LNCaP clone FGC (cell line): ENCODE results near the gene CFAP91.

Experiments
- DNase-seq: peaks from one replicate; pipeline ENCODE4 v3.0.0-alpha.2; 2011; ENCODE audit warnings: low read depth
- H3K4me3 ChIP-seq: 2 replicates; pipeline ENCODE4 v1.5.1; 2011; ENCODE audit warnings: mild to moderate bottlenecking, low read depth, low read length, control low read depth
- CTCF ChIP-seq: IDR thresholded peaks from 2 replicates; pipeline ENCODE4 v1.5.1; 2012; ENCODE audit warnings: mild to moderate bottlenecking; ENCODE audit not compliant: control insufficient read depth, insufficient read depth; ENCODE audit errors: extremely low read depth

CFAP91 gene

GRCh38 chr3:119717520-119717919 is 14.7 kb downstream of the CFAP91 start:
- no peak overlapping the region for H3K4me3 ChIP-seq
- TF ChIP-seq CTCF: no peak
- DNase-seq: no peak

- TF ChIP-seq CTCF: no peak
- no peak for DNase-seq
- no peak overlapping the region for H3K4me3 ChIP-seq
Measured at GRCh38 chr3:119723022-119723421, 20.2 kb downstream of the CFAP91 start.

- TF ChIP-seq CTCF: no peak
- DNase-seq: no peak
- no peak overlapping the region for H3K4me3 ChIP-seq
Measured at GRCh38 chr3:119726909-119727308, 24.1 kb downstream of the CFAP91 start.

DNA sequence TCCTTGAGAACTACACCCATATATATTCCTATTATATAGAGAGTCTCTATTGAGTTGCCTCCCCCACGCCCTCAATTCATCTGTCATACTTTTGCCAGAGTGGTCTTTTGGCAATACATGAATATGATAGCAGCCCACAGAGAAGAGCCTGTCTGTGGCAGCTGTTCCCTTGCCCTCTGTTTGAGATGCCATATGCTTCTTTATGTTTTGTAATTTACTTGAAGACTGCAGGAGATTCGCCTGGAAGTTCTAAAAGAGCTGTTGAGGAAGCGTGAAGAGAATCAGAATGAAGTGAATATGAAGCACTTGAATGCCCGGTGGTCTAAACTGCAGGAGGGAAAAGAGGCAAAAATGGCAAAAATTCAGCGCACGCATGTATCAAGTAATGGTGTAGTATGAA is 27.2 kb downstream of the CFAP91 start:
- no peak for TF ChIP-seq CTCF
- DNase-seq: no peak
- H3K4me3 ChIP-seq: no peak overlapping the region

GRCh38 chr3:119731560-119732343 is 28.9 kb downstream of the CFAP91 start:
- no peak for DNase-seq
- no peak for TF ChIP-seq CTCF
- H3K4me3 ChIP-seq: no peak overlapping the region

- no peak for TF ChIP-seq CTCF
- no peak overlapping the region for H3K4me3 ChIP-seq
- no peak for DNase-seq
Measured at GRCh38 chr3:119733812-119734211, 31.0 kb downstream of the CFAP91 start.

GRCh38 chr3:119738741-119739140 is 35.9 kb downstream of the CFAP91 start:
- no peak overlapping the region for H3K4me3 ChIP-seq
- no peak for TF ChIP-seq CTCF
- no peak for DNase-seq
